ENCODE results near the gene SALL3.
"Not testable (repeated sequence)": the region's sequence is repeated elsewhere in the genome, so short reads cannot be mapped to it uniquely, and the experiment has no call there.

GRCh38 chr18:78942236-78942635 lies 37.4 kb upstream of the SALL3 start:
- not testable (repeated sequence) for TF ChIP-seq TSHZ2 (CRISPR knock-in tag; IDR thresholded peaks at IDR 0.05); BACH2 (CRISPR knock-in tag; IDR thresholded peaks at IDR 0.05; ENCODE audit: borderline replicate concordance); ZFP30 (CRISPR knock-in tag; IDR thresholded peaks at IDR 0.05); GLIS3 (CRISPR knock-in tag; IDR thresholded peaks at IDR 0.05); RARB (CRISPR knock-in tag; IDR thresholded peaks at IDR 0.05)
- TF ChIP-seq, protein P1, sequence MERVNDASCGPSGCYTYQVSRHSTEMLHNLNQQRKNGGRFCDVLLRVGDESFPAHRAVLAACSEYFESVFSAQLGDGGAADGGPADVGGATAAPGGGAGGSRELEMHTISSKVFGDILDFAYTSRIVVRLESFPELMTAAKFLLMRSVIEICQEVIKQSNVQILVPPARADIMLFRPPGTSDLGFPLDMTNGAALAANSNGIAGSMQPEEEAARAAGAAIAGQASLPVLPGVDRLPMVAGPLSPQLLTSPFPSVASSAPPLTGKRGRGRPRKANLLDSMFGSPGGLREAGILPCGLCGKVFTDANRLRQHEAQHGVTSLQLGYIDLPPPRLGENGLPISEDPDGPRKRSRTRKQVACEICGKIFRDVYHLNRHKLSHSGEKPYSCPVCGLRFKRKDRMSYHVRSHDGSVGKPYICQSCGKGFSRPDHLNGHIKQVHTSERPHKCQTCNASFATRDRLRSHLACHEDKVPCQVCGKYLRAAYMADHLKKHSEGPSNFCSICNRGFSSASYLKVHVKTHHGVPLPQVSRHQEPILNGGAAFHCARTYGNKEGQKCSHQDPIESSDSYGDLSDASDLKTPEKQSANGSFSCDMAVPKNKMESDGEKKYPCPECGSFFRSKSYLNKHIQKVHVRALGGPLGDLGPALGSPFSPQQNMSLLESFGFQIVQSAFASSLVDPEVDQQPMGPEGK (CRISPR knock-in tag; IDR thresholded peaks at IDR 0.05; ENCODE audit: borderline replicate concordance) = not testable (repeated sequence)
